ENCODE results near the gene CNST.
"Not testable (repeated sequence)": the region's sequence is repeated elsewhere in the genome, so short reads cannot be mapped to it uniquely, and the experiment has no call there.

CNST gene

DNA sequence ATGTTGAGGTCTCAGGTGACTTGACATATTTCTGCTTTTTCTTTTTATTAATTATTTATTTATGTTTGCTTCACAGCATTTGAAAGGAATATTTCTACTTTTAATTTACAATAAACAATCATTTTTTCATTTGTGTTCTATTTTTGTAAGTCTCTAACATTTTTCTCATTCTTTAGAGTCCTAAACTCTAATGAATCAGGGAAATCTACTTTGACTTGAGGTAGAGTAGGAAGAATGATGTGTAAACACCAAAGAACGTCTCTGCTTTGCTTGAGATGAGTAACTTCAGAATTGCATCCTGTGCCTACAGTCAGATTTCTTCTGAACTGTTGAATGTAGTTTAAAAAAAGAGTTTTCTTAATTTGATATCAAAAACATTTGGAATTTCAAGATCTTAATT is 65.2 kb downstream of the CNST start:
- DNase-seq, result peak; percentile 75

DNA sequence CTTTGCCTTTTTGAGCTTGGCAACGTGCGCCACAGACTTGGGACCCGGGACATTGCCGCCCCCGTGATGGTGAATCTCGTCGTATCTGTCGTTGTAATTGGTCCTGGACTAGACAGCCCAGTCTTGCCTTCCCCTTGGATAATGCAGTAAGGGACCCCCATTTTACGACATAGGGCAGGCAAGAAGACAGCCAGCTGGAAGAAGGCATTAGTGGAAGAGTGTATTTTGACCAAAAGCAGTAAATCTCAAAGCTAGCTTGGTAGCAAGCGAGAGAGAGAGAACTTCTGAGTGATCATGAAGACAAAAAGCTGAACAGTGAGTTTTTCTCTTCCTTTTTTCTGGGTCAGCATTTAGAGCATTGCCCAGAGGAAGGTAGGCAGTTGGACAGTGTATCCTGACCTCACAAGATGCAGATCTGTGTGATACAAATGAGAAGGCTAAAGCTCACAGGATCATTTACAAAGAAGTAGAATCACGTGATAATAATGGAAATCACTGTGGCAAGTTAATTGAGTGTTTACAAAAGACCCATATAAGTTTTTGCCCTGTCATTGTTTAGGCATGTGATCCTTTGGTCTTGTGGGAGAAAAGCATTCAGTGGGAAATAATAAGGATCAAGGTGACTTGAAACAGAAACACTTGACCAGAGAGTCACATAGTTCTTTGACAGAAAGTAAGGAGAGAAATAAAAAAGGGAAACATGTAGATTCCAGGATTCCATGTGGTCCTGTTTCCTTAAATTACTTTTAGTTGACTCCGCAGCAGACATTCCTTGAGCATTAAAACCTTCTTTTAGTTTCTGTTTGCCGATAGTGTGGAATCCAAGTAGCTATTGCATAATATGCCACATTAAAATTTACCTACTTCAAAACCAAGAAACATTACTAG is 66.3 kb downstream of the CNST start:
- DNase-seq, result peak; percentile 91

DNA sequence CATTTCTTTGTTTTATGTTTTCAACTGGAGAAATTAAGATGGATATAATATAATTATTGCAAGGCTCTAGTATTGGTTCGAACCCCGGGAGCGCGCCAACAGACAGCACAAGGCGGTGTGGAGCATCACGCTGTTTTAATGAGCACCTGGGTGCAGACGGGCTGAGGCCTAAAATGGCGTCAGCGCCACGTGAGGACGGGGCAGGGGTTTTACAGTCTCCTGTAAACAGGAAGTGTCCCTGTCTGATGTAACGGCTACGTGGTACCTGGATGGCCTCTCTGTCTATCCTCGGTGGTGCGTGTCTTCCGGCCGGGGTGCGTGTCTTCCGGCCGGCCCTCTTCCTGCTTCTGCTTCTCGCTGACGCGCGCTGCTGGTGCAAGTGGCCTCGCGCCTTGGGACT is 68.4 kb downstream of the CNST start:
- not testable (repeated sequence) for DNase-seq

DNA sequence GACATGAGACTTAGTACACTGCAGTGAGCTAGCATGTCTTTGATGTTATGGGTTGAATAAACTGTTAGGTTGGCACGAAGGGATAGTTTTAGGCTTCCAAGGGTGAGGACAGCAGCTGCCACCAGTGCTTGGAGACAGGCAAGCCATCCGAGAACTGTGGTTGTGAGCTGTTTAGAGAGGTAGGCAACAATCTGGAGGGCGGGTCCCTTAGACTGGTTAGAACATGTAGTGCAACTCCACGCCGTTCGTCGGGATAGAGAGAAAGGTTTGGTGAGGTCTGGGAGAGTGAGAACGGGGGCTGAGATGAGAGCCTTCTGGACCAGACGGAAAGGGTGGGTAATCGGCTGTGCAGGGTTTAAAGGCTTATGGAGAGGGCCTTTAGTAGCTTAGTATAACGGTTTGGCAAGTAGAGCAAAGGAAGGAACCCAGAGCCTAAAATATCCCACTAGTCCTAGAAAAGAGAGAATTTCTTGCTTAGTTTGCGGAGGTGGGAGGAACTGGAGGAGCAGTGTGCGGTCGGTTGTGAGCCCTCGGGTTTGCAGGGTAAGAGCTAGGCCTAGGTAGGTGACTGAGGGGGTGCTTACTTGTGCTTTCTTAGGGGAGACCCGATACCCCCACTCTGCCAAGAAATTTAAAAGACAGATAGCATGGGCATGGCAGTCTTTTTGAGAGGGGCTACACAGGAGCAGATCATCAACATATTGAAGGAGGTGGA is 72.8 kb downstream of the CNST start:
- no peak for DNase-seq

DNA sequence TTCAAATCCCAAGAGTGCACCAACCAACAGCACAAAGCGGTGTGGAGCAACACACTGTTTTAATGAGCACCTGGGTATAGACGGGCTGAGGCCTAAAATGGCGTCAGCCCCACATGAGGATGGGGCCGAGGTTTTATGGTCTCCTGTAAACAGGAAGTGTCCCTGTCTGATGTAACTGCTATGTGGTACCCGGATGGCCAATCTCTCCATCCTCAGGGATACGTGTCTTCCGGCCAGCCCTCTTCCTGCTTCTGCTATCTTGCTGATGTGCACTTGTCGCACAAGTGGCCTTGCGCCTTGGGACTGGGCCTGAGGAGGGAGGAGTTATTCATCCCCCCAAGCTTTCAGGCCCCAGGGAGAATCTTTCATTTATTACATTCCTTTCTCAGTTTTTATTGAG is 73.5 kb downstream of the CNST start:
- DNase-seq, result no peak

DNA sequence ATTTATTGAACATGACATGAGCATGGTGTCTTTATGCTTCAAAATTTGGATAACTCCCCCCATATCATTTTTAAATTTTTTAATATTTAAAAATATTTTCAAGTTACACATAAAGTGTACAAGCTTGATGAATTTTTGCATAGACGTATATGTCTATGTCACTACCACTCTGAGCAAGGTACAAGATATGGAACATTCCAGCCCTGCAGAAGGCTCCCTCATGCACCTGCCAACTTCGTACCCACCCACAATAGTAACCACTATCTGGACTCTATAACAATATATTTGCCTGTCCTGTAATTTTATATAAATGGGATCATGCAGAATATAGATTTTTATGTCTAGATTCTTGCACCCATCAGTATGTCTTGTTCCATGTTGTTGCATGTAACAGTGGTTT is 74.5 kb downstream of the CNST start:
- DNase-seq, result no peak

DNA sequence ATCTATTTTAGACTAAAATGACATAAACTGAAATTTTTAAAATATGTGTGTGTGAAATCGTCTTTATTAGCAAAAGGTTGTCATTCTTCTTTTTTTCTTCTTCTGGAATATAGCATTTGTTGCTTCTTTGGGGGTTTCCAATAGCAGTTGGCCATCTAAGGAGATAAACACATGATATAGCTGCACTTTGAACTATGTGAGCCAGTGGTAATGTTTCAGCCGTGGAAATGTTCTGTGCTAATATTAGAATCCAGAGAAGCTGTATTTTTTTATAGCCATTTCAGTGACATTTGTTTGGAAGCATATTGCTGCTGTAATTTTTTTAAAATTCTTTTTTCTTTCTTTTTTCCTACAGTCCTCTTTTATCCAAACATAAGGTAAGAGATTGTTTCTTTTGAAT is 75.1 kb downstream of the CNST start:
- DNase-seq, result no peak

DNA sequence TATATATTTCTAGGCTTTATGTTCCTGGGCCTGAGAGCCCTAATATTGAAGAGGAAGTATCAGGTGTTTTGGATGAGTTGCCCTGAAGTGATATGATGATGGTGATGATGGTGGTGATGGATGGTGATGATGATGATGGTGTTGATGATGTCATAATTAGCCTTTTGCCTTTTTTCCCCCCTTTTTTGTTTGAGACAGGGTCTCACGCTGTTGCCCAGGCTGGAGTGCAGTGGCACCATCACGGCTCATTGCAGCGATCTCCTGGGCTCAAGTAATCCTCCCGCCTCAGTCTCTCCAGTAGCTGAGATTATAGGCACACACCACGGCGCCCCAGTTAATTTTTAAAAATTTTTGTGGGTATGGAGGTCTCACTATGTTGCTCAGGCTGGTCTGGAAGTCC is 76.5 kb downstream of the CNST start:
- no peak for DNase-seq

DNA sequence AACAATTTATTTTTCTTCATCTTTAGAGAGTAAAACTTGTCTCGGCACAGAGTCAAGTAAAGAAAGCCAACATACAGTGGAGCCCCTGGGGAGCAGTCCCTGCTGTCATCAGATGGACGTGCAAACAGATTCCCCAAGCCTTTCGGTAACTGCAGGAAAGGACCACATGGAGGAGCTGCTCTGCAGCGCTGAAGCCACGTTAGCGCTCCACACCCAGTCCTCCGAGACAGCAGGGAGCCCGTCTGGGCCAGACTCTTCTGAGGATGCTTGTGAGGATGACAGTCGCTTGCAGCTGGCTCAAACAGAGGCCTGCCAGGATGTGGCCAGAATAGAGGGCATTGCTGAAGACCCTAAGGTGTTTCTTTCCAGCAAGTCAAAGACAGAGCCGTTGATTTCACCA is 80.9 kb downstream of the CNST start:
- peak; percentile 54 for DNase-seq

DNA sequence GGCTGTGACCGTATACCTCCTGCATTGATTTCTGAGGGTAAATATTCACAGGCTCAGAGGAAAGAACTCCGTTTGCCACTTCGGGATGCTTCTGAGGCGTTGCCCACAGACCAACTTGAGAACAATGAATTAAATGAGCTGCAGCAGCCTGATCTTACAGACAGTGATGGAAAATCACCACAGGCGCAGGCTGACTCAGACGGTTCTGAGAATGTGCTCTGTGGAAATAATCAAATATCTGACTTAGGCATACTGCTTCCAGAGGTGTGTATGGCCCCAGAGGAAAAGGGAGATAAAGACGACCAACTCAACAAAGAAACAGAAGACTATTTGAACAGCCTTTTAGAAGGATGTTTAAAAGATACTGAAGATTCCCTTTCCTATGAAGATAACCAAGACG is 81.3 kb downstream of the CNST start:
- DNase-seq, result no peak

DNA sequence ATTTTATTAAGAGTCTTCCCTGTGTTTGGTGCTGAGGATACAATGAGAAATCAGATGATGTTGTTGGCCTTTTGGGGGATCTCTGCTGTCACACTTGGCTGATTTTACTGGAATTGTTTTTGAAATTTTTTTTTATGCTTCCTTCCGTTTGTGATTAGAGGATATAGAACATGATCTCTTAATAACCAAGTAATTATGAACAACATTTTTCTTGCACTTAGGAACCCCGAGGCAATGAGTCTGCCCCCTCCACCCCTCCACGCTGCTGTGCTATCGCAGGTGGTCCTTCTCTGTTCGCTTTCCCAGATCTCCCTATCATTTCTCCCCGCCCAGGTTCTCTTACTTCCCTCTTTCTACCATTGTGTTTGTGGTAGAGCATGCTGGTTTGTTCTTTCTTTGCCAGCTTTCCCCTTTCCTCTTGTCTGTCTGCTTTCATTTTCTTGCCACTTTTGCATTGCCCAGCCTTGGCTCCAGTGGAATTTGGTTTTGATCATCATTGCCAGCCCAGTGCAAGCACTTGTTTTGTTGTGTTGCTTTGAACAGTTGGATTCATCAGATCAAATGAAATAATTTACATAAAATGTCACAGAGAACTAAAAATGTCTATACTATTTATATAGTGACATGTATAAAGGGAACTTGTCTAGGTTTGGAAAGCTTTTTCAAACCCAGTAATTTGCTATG is 84.9 kb downstream of the CNST start:
- no peak for DNase-seq

DNA sequence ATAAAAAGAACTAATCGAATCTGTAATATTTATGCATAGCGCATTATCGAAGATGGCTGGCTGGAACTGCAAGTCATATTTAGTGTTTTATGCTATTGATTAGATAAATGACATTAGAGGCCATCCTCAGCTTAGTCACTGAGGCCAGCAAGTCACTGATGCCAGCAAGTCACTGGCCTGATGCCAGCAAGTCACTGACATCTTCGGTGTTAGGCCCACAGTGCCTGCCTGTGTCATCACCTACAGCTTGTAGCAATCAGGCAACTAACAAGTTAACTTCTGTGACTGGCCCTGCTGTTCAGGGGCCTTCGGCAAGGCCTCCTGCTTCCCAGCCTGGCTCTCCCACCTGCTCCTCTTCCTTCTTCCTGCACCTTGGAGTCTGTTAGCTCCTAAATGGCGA is 92.3 kb downstream of the CNST start:
- DNase-seq, result no peak

DNA sequence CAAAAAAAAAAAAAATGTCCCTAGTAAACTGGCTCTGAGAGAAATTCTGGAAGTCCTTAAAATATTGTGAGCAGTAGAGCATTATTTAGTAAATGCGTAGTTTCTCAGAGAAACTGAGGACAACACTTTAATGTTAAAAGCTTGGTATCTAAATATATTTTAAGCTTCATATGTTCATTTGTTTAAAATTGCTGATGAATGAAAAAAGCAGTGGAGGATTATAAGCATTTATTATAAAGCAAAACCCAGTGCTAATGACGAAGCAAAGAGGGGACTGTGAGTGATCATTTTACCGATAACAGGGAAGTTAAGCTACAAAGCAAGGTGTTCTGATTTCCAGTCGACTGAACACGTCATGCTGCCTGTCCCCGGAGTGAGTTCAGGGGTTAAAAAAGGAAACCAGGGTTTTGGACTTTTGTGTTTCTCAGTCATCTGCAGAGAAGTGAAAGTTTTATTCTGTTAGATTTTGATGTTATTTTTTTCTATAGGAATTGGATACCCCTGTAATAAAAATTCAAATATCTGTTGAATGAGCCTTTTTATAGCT is 93.4 kb downstream of the CNST start:
- no peak for DNase-seq

DNA sequence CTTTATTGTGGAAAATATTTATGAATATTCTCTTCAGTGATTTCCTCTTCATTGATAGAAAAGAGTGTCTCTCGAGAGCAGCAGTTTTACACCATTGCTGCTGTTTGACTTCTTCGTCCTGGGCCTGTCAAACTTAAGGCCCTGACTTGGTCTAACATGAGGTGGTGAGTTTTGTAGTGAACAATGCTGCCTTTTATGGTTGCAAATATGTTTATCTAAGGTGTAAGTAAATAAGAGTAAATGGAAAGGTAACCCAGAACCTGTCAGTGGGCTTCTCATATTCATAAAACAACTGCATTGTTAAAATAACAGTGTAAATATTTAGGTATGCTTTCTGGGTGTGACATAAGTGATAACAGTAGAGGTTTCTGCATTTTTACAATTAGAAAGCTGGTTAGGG is 95.2 kb downstream of the CNST start:
- no peak for DNase-seq

DNA sequence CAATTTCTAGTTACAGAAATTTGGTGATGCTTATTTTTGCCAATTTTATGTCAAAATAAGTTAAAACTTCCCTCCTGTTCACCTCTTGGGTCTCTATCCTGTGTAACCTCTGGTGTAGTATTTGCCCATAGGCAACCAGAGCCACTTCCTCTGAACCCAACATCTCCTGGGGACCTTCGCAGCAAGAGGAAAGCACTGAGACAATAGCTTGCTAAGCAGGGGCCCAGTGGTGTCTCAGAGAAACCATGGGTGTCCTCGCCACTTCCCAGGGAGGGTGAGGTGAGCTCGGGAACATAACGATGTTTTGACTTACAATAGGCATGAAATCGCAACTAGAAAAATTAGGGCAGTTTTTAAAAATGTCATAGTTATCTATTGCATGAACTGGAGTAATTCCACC is 101.5 kb downstream of the CNST start:
- no peak for DNase-seq

DNA sequence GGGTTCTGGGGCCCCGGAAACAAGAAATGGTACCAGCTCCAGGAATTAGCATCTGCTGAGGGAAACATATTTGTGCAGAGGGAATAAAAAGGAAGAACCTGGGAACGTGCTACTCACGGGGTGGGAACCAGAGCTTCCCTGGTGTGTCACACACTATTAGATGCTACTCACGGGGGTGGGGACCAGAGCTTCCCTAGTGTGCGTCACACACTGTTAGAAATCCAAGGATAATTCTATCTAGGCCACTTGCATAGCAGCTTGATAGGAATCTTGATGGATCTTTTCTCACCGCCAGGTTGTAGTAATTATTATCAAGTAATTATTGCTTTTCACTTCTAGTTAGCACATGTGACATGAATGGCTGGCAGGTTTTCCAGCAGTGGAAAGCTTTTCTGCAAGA is 103.4 kb downstream of the CNST start:
- no peak for DNase-seq

DNA sequence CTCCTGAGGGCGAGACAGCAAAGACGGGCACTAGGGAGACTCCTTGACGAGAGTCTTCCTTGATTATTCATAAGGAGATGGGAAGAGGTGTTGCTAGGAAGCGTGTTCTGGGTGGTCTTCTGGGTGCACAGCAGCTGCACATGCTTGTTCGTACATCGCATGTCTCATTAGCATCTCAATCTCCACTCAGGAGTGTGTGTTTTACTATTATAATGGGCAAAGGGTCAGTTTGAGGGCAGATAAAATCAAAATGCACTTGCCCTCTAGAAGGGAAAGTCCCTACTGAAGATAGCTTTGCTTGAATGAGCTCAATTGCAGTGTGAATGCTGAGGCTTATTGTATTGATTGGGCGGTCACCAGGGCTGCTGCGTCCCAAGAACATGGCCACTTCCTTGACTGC is 107.8 kb downstream of the CNST start:
- DNase-seq, result no peak

DNA sequence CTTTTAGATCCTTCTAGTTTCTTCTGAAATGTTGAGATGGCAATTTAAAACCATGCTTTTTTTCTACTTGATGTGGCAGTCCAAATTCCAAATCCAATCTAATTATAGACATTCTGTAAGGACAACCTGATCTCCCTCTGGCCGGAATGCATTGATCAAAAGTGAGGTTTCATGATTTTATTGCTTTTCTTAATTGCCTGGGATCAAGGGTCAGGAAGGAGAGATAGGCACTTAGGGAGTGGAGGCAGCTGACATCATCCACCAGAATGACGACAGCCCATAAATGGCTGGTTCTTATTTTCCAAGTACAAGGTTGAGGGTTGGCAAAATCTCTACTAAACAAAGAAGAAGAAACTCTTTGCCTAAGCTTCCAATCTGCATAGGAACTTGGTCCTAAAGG is 111.6 kb downstream of the CNST start:
- DNase-seq, result no peak

DNA sequence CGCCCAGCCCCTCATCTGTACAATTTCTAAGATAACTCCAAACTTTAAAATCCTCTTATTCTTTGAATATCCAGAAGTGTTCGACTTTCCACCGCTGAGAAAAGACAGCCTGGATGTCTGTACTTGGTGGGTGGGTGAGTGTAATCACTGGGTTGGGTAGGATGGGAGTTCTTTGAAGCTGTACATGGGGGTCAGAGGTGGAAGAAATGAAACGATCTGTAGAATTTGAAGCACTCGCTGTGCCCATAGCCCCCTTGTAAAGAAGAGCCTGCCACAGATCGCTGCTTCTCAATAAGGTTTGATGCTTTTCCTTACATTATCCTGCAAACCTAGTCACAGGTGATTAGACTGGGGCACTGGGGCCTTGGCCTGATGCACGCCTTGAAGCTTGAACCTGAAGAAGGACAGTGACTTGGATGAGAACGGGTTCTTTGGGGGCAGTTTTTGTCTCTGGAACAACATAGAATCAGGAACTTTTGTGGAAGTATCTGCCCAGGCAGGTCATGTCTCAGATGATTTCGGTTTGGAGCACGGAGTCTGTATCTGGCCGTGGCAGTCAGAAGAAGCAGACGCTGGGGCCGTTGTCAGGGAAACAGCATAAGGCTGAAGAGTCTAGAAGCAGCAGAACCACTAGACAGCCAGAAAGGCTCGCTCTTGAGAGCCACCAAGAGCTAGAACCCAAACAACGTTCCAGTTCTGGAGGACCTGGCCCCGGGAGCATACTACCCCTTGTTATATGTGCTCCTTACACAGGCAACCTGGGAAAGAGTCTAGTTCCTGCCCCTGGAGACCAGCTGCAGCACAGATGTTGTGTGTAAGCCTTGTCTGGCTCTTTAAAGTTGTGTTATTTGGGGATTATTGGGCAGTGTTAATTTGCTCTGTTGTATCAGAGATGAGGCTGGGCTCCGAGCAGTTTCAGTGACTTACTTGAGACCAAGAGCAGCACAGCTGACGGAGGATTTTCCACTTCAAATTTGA is 112.8 kb downstream of the CNST start:
- DNase-seq, result no peak

DNA sequence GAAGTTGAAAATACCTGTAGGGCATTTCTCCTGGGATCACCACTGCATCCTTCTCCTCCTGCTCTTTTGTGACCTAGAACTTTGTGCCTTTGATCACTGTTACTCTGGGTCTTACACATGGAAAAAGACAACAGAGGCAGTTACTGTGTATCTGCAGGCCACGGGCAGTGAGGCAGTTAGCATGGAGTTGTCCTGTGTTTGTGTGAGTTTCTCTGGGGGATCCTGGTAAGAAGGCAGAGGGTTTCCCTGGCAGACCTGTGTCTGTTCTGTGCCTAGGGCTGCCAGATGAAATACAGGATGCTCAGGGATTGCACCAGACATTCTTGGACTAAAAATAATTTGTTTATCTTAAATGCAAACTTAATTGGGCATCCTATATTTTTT is 113.5 kb downstream of the CNST start:
- no peak for DNase-seq

DNA sequence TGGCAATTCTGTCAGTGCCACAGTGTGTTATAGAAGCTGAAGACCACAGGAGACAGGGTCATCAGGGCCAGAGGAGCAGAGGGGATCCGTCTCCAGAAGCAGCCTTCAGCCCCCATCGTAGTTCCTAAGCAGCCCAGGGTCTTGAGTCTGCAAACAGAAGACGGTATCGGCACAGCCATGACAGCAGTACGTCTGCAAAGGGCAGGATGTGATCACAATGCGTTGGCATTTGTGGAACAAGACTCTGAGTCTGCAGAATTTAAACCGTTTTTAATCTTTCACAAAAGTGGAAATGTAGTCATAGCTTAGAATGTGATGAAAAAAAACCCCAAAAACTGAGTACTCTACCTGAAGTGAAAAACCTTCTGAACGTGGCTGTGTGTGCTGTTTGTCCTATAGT is 113.9 kb downstream of the CNST start:
- no peak for DNase-seq

DNA sequence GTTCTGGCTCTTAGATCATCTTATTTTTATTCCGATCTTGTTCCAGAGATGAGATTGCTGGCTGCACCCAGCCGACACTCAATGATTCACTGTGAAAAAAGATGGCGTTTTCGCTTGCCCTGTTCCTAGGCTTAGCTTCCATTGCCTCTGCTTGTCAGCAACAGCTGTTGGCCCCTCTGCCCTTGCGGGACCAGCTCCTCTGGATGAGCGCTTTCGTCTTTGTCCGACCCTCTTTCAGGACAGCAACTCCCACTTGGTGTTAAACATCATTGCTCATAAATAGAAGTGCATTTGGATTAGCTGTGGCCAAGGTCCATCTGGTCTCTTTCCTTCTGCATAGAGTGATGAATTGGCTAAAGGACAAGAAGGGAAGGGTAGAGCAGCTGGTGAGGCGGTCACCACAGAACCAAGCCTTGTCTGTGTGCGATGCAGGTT is 114.5 kb downstream of the CNST start:
- no peak for DNase-seq

All from EL (cell line).